Kidney glomerular epithelial cell (primary cell): ENCODE data around the gene CALHM6.

Source experiments
- DNase-seq: peaks from one replicate; lab custom pipeline; 2025; lab: John Stamatoyannopoulos, UW

The CALHM6 gene

GRCh38 chr6:116461331-116461931 lies at the start of gene CALHM6:
Gene CALHM6 (plus strand): TSS chr6:116461375. CDS start chr6:116461930, 555 bp downstream.
- no peak for DNase-seq

- no peak for DNase-seq
These were observed 48.9 kb upstream of the CALHM6 start for GRCh38 chr6:116412270-116412669.

- no peak for DNase-seq
These were observed 47.8 kb upstream of the CALHM6 start for GRCh38 chr6:116413357-116413756.

- DNase-seq, result no peak
These were observed 43.5 kb upstream of the CALHM6 start for GRCh38 chr6:116417661-116418060.

- DNase-seq, result peak; percentile 29
These were observed 41.9 kb upstream of the CALHM6 start for GRCh38 chr6:116419069-116419786.

GRCh38 chr6:116420341-116420740 lies 40.8 kb upstream of the CALHM6 start:
- no peak for DNase-seq

GRCh38 chr6:116422238-116422637 lies 38.9 kb upstream of the CALHM6 start:
- no peak for DNase-seq

GRCh38 chr6:116424001-116424400 lies 37.2 kb upstream of the CALHM6 start:
- DNase-seq, result no peak

- no peak for DNase-seq
These were observed 34.6 kb upstream of the CALHM6 start for GRCh38 chr6:116426551-116426950.

GRCh38 chr6:116429111-116429510 lies 32.1 kb upstream of the CALHM6 start:
- DNase-seq, result no peak

- DNase-seq, result no peak
These were observed 30.3 kb upstream of the CALHM6 start for GRCh38 chr6:116430860-116431259.

GRCh38 chr6:116431964-116432595 lies 29.1 kb upstream of the CALHM6 start:
- no peak for DNase-seq

- no peak for DNase-seq
These were observed 27.9 kb upstream of the CALHM6 start for GRCh38 chr6:116433206-116433712.

- DNase-seq, result no peak
These were observed 27.0 kb upstream of the CALHM6 start for GRCh38 chr6:116434056-116434725.

GRCh38 chr6:116436586-116436985 lies 24.6 kb upstream of the CALHM6 start:
- DNase-seq, result no peak

- DNase-seq, result no peak
These were observed 23.5 kb upstream of the CALHM6 start for GRCh38 chr6:116437656-116438055.

GRCh38 chr6:116438590-116439448 lies 22.4 kb upstream of the CALHM6 start:
- DNase-seq, result peak; percentile 56

- DNase-seq, result peak; percentile 47
These were observed 21.6 kb upstream of the CALHM6 start for GRCh38 chr6:116439522-116440051.

GRCh38 chr6:116443105-116443504 lies 18.1 kb upstream of the CALHM6 start:
- DNase-seq, result no peak

- peak; percentile 28 for DNase-seq
These were observed 17.1 kb upstream of the CALHM6 start for GRCh38 chr6:116444092-116444491.

- DNase-seq, result no peak
These were observed 16.6 kb upstream of the CALHM6 start for GRCh38 chr6:116444575-116444974.
